Gastrocnemius medialis (tissue), 4 donors: ENCODE measurements around the gene ZNF506.

Source experiments
- POLR2A ChIP-seq, 2 donors: fragments of 450-650 bp; IDR thresholded peaks; one replicate each; pipeline ENCODE4 v1.6.1; 2017; ENCODE audit warnings: antibody characterized with exemption in 2 of 2, mild to moderate bottlenecking in 2 of 2, moderate library complexity in 2 of 2
- TF ChIP-seq, protein P1 (sequence below), 5 experiments: fragments of 450-650 bp in 3 of 5; fragments of 200-600 bp in 2 of 5; sonication (generic) in 2 of 5; IDR thresholded peaks in 4 of 5; conservative IDR thresholded peaks in 1 of 5; 1 replicate in 4 of 5; 2 replicates in 1 of 5; pipeline ENCODE4 v1.5.1; 2016 to 2019; ENCODE audit warnings: antibody characterized with exemption in 5 of 5, mild to moderate bottlenecking in 3 of 5, moderate library complexity in 3 of 5

DNA sequence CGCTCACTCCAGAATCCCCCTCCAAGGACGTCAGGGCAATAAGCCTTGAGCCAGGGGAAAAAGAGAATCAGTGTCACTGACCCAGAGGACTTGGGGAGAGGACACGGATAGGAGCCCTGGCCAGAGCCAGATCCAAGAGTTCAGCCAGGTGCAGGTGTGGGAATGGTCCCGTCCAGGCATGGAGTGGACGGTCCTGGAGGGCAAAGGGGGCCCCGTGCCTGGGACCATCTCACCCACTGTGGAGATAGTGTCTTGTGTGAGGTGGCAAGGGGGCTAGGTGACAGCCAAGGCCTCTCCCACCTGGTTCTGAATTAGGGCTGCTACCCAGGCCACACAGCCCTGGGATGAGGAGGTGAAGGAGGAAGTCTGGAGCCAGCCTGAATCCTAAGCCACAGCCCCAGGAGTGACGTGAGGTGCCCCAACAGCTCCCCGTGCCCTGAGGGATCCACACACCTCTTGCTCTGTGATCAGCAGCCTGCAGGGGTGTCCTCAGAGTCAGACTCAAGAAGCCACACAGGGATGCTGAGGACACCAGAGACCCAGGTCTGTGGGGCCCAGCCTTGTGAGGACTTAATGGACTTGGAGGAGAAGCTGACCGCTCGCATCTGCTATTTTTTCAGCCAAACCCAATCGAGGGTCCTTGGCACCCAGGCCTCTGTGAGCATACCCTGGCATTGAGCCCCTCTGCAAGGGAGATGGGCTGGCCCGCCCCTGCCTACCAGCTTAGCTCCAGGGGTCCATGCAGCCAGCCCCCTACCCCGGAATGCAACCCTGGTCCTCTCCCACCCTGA lies 72.2 kb downstream of the ZNF506 start:
- no peak for TF ChIP-seq POLR2A (IDR thresholded peaks at IDR 0.05)
- TF ChIP-seq, protein P1, sequence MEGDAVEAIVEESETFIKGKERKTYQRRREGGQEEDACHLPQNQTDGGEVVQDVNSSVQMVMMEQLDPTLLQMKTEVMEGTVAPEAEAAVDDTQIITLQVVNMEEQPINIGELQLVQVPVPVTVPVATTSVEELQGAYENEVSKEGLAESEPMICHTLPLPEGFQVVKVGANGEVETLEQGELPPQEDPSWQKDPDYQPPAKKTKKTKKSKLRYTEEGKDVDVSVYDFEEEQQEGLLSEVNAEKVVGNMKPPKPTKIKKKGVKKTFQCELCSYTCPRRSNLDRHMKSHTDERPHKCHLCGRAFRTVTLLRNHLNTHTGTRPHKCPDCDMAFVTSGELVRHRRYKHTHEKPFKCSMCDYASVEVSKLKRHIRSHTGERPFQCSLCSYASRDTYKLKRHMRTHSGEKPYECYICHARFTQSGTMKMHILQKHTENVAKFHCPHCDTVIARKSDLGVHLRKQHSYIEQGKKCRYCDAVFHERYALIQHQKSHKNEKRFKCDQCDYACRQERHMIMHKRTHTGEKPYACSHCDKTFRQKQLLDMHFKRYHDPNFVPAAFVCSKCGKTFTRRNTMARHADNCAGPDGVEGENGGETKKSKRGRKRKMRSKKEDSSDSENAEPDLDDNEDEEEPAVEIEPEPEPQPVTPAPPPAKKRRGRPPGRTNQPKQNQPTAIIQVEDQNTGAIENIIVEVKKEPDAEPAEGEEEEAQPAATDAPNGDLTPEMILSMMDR (IDR thresholded peaks at IDR 0.05 in 4 of 5, conservative IDR thresholded peaks at IDR 0.05 in 1 of 5), result no peak
